ENCODE data around the gene AQP6.
A peak's percentile ranks its signal among the peaks of the same experiment; 100 is the strongest.

The AQP6 gene

DNA sequence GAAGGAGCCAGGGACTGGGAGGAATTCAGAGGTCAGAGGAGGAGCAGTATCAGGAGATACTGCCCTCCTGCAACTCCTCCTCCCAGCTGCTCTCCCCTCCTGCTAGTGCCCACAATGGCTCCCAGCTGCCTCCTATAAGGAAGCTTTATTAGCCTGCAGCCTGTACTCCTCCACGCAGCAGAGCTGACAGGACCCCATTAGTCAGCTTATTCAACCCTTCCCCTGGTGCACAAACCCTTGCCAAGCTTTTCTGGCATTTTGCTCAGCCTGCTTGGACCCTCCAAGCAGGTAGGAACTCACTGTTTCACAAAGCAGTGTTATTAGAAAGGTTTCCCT, 29.2 kb upstream of the AQP6 start:
- no peak for FAIRE-seq

GRCh38 chr12:49944046-49944445, 28.7 kb upstream of the AQP6 start:
- no peak for FAIRE-seq

- no peak for FAIRE-seq
Measured at GRCh38 chr12:49944718-49945117, 28.0 kb upstream of the AQP6 start.

DNA sequence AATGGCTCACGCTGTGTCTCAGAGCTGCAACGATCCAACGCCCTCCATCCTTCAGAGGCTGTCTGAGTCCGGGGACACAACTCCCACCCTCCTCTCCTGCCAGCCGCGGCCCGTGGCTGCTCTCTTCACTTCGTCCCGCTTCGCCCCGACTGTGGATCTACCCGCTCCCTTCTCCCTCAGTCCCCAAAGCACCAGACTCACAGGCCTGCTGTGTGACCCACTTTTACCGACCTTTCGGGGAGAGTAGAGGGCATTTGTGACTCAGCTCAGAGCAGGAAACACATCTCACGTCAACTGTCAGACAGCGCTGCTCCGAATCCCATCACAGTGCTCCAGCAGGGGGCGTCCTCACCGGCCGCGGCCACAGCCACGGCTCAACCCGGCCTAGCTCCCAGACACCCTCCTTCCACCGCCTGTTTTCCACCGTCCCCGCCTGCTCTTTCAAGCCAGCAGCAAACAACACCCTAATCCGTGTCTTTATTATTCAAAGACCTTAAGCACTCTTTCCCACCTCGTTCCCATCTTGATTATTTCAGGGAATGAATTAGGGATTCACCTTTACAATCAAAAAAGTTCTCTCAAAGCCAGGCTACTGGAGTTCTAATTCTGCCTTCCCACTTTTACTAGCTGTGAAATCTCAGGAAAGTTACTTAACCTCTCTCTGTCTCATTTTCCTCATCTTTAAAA, 27.2 kb upstream of the AQP6 start:
- FAIRE-seq, result peak; percentile 47

GRCh38 chr12:49946086-49946485, 26.7 kb upstream of the AQP6 start:
- FAIRE-seq, result no peak

GRCh38 chr12:49946497-49946896, 26.2 kb upstream of the AQP6 start:
- no peak for FAIRE-seq

DNA sequence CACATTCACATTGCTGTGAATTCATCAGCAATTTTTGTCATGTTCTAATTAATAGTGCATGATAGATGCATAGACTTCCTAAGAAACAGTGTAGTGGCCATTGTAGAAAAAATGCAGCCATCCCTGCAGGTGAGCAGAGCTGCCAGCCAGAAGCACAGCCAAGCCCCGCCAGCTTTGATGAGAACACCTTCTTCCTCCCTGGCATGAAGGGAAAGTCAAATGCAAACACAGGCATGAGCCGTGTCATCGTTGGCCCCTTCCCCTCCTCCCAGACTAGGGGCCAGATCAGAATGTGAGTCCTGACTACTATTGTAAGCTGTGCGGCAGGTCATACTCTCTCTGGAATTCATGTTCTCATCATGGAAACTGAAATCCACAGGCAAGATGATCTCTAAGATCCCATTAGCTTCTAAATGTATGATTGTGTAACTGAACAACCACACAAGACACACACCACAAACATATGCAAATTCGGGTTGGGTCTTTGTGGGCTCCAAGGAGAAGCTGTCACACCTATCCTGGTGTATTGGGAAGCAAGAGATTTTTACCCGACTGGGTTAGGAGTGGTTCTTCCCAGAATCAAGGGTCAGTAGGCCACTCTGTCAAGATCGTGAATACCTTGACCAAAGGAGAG, 25.0 kb upstream of the AQP6 start:
- FAIRE-seq, result no peak

DNA sequence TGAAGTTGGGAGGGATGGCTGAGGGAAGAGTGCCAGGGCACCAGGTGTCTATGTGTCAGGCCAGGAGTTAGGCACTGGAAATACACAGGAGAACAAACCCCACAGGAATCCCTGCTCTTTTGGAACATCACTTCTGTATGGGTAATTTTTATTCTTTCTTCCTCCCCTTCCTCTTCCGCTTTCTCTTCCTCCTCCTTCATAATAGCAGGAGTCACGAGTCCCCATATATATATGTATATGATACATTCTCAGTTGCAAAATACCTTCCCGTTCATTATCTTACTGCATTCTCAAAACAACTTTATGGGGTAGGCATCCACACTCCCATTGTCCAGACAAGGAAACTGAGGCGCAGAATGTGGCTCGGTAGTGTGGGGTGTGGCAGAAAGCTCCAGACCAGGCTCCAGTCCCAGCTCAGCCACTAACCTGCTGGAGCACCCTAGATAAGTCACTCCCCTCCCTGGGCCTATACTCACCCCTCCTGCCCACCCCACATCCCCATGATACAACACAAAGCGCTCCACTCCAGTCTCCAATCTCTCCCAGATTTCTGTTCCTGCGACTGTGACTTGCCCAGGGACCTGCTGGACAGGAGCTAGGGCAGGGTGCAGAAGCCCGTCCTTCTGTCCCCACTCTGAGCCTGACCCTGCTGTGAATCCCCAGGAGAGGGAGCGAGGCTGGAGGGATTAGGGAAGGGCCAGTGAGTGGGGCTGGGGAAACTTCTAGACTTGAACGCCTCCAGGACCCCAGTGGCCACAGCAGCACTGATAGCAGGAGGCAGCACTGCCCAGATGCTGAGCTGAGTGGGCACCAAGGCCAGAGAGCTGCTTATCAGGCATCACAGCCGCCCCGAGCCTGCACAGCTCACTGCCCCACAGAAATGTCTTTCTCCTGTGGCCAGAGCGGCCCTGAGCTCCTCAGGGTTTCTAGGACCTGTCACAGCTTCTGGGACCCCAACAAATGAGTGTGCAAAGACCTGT, 23.6 kb upstream of the AQP6 start:
- FAIRE-seq, result no peak

DNA sequence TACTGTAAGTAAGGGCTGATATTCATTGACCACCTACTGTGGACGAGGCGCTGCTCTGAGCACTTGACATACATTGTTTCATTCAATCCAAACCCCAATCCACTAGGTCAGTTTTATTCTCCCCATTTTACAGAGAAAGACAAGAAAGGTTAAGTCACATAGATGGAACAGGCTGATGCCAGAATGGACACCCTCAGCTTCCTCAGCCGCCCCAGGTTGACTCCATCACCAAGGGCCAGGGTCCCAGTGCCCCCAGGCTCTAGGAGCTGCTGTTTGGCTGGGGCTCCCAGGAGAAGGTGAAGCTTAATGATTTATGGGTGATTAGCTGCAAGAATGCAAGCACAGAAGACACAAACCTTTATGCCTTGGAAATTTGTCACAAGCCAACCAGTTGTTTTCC, 22.9 kb upstream of the AQP6 start:
- FAIRE-seq, result no peak

GRCh38 chr12:49950273-49951251, 22.2 kb upstream of the AQP6 start, which contains the start of gene AQP2:
TSS of gene AQP2 (plus strand) at chr12:49950737. CDS start at chr12:49950831, 94 bp downstream.
- FAIRE-seq, result no peak

- no peak for FAIRE-seq
Measured at GRCh38 chr12:49951411-49952240, 21.1 kb upstream of the AQP6 start.

DNA sequence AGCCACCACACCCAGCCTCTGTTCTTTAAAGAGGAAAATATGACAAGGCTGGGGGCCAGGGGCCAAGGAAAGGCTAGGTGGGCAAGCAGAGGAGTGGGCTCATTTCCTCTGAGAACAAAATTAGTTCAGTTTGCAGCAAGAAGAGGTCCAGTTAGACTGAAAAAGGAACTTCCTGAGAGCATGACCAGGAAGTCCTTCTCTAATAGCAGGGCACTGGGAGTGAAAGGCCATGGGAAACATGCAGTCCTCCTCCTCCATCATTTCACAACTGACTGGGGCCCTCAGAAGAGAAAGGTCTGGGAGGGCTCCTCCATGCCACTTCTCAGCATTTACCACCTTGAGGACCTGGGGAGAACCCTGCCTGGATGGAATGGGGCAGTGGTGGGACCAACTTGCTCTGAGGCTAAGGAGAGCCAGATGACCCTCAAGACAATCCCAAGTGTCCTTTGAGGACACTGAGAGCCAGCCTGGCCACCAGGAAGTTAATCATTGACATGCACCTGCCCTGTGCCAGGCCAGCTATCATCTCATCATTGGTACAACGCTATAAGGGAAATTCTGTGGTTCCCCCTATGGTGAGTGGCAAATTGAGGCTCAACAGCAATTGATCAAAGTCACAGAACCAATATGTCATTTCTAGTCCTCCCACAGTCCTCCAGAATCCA, 20.2 kb upstream of the AQP6 start:
- FAIRE-seq, result no peak

DNA sequence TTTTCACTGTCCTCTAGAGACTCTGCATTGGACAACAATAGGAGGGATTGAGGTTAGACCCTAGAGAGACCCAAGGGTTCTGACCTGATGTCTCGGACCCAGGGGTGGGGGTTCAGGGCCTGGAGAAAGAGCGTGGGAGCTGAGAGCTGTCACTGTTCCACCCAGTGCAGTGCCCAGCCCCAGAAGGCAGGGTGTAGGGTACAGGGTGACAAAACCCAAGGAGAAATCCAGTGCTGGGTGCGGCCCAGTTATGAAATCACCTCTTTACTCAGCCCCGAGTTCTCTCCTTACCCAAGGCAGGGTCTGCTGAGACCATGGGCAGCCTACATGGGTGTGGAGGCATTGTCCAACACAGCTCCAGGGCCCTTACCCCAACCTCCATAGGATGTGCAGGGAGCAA, 19.6 kb upstream of the AQP6 start:
- FAIRE-seq, result no peak

DNA sequence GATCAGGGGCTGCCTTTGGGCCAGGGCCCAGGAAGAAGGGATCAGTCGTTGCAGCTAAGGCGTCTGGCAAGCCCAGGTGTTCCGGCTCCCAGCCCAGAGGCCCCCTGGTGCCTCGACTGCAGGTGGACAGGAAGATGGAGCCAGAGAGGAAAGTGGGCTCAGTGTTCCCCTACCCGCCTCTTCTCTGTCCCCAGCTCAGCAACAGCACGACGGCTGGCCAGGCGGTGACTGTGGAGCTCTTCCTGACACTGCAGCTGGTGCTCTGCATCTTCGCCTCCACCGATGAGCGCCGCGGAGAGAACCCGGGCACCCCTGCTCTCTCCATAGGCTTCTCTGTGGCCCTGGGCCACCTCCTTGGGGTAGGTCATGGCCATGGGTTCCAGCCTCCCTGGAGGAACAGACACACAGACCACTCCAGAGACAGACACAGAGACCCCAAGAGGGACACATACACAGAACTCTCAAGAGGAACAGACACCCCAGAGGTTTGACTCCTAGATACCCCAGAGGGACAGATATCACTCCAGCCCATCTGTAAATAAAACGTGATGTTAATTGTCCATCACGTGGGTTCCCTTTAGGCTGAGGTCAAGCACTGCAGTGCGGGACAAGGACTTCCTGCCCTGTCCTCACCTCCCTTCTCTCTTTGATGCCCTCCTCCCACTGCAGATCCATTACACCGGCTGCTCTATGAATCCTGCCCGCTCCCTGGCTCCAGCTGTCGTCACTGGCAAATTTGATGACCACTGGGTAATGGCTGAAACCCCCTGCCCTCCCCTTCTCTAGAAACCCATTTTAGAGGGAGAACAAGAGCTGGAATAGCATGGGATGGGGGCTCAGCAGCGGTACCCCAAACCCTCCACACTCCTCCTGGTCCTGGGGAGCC, 18.5 kb upstream of the AQP6 start:
- no peak for FAIRE-seq

DNA sequence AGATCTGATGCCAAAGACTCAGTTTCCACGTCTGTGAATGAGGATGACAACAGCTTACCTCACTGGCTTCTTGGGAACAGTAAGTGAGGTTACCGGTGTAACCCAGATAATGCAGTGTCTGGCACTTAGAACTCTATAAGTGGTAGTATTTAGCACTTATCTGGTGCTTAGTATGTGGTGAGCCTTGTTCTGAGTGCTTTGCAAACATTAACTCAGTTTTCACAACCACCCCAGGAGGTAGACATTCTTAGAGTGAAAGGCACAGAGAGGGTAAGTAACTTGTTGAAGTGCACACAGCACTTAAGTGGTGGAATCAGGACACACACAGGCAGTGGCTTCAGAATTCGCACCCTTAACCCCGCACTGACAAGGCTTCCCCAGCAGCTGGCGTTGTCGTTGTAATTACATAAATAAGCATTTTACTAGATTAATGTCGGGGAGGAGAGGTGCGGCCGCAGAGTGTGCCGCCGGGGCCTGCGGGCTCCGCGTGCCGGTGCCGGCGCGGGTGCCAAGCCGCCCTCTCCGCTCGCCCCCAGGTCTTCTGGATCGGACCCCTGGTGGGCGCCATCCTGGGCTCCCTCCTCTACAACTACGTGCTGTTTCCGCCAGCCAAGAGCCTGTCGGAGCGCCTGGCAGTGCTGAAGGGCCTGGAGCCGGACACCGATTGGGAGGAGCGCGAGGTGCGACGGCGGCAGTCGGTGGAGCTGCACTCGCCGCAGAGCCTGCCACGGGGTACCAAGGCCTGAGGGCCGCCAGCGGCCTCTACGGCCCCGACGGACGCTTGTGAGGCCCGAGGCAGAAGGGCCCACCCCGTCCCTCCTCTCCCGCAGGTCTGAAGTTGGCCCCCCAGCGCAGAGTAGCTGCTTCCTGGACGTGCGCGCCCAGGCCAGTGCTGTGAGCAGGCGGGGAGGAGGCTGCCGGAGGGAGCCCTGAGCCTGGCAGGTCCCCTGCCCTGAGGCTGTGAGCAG, 17.6 kb upstream of the AQP6 start:
- no peak for FAIRE-seq

DNA sequence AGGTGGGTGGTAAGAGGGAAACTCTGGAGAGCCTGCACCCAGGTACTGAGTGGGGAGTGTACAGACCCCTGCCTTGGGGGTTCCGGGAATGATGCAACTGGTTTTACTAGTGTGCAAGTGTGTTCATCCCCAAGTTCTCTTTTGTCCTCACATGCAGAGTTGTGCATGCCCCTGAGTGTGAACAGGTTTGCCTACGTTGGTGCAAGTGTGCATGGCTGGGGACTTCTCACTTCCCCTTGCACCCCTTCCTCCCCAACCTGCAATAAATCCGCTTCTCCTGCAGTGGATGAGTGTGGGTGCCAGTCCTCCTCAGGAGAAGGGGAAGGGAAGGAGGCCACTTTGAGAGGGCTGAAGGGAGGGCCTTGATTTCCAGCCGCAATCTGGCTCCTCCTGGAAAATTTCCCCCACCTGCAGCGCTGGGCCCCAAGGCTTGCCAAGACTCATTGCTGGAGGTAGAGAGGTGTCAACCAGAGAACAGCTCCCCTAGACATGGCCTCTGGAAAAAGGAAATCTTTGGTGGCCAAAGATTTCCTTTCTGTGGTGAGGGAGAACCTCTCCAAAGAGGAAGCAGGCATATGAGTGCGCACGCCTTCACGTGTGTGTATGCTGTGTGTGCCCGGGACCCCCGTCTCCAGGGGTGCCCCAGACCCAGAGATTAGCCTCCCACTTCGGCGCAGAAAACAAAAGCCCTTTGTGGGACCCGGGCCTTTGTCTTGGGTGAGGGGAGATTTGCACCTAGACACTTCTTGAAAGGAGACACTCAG, 16.7 kb upstream of the AQP6 start:
- FAIRE-seq, result no peak

GRCh38 chr12:49956663-49957569, 15.8 kb upstream of the AQP6 start:
- FAIRE-seq, result no peak

Measured in G401.6 (cell line).